GM10248 (cell line): ENCODE measurements around the gene CST6.
A peak's percentile ranks its signal among the peaks of the same experiment; 100 is the strongest.

Experiments used
- CTCF ChIA-PET: fragments of 300-600 bp; sonication (Branson Sonifier 250); formaldehyde crosslinking; extraction: SDS; loops from one replicate; lab custom pipeline; 2021; ENCODE audit warnings: antibody characterized with exemption; lab: Yijun Ruan, JAX
- POLR2A ChIA-PET: fragments of 350-650 bp; sonication (Branson Sonifier 250); formaldehyde crosslinking; extraction: SDS; loops from one replicate; lab custom pipeline; 2020; ENCODE audit warnings: antibody characterized with exemption; lab: Yijun Ruan, JAX
- DNase-seq: peaks from one replicate; pipeline ENCODE4 v3.0.0; 2012; ENCODE audit errors: extremely low spot score
- TF ChIP-seq, protein P1 (sequence below): IDR thresholded peaks from 2 replicates; pipeline ENCODE4 v1.5.1; 2012; ENCODE audit warnings: mild to moderate bottlenecking, low read depth; ENCODE audit errors: extremely low read depth, missing control alignments, control extremely low read depth

The CST6 gene

DNA sequence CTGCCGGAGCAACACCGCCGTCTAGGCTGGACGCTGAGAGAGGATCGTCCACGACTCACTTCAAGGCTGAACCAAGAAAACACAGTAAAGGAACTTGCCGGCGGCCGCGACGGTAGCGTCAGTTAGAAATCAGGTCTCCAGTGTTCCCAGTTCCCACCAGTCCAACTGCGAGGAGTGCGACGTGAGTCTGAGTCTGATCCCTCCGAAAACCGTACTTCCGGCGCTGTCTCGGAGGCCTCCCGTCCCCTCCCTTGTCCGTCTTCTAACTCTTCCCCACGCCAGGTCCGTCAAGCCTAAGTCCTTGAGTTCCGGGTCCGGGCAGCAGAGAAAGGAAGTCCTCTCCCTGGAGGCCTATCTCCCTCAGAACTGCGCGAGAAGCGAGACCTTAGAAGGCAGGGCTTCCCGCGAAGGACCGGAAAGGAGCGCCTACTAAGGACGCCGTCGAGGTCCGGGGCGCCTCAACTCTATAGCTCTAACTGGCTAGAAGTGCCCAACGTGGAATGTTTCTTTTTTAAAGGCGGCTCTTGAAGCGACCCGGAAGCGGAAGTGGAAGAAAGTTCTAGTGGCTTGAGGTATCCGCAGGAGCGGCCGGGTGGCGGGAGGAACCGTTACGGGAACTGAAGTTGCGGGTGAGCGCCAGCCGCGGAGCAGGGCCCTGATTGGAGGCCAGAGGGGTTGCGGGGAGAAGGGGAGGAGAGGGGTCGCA lies 9.7 kb upstream of the CST6 start, which contains the start of the genes BANF1 and EIF1AD:
TSS of gene BANF1 (plus strand) at position 562 of the 706 bp plus-strand sequence. CDS start 748 bp downstream, outside the sequence.
TSS of gene EIF1AD (minus strand) at position 216 of the 706 bp plus-strand sequence. CDS start 1,768 bp downstream, outside the sequence.
- CTCF ChIA-PET: interaction anchor here (0.7 to 1.8 kb wide), 9 partner anchors 11 to 290 kb away, joined by 3 to 11 read pairs (median 5); partner anchors contain the start of genes FIBP, KAT5 and MUS81
- peak; percentile 92 for DNase-seq
- POLR2A ChIA-PET: interaction anchor here (0.8 to 1.0 kb wide), 2 partner anchors 10 to 142 kb away, joined by 5 to 10 read pairs; partner anchors contain the start of gene CST6
- TF ChIP-seq, protein P1, sequence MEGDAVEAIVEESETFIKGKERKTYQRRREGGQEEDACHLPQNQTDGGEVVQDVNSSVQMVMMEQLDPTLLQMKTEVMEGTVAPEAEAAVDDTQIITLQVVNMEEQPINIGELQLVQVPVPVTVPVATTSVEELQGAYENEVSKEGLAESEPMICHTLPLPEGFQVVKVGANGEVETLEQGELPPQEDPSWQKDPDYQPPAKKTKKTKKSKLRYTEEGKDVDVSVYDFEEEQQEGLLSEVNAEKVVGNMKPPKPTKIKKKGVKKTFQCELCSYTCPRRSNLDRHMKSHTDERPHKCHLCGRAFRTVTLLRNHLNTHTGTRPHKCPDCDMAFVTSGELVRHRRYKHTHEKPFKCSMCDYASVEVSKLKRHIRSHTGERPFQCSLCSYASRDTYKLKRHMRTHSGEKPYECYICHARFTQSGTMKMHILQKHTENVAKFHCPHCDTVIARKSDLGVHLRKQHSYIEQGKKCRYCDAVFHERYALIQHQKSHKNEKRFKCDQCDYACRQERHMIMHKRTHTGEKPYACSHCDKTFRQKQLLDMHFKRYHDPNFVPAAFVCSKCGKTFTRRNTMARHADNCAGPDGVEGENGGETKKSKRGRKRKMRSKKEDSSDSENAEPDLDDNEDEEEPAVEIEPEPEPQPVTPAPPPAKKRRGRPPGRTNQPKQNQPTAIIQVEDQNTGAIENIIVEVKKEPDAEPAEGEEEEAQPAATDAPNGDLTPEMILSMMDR: no peak

DNA sequence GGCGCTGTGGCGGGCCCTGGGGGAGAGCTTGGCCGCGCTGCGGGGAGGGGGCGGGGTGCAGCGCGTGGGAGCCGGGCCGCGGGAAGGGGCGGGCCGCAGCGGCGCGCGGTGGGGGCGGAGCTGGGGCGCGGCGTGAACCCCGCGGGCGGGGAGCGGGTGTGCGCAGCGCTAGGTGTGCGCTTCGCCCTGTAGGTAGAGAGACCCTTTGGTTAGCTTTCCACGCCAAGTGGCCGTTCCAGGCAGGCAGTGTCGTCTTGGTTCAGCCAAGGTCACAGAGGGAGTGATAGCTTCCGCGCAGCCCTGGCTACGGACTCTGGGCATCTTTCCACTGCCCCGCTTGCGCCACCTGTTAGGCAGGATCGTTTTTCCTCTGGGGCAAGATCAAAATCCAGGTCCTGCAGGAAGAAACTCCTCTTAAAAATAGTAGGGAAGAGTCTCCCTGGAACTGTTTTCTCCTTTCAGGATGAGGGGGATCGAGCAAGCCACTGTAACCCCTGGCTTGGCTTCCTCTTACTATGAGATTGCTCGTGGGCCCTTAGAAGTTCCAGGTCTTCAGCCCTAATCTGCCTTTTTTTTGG lies 9.1 kb upstream of the CST6 start:
- TF ChIP-seq, protein P1: no peak
- CTCF ChIA-PET: interaction anchor here (0.7 to 1.8 kb wide), 9 partner anchors 10 to 291 kb away, joined by 3 to 11 read pairs (median 5); partner anchors contain the start of genes FIBP, KAT5 and MUS81
- POLR2A ChIA-PET: interaction anchor here (0.8 to 1.0 kb wide), 2 partner anchors 9 to 143 kb away, joined by 5 to 10 read pairs; partner anchors contain the start of gene CST6
- peak; percentile 84 for DNase-seq

DNA sequence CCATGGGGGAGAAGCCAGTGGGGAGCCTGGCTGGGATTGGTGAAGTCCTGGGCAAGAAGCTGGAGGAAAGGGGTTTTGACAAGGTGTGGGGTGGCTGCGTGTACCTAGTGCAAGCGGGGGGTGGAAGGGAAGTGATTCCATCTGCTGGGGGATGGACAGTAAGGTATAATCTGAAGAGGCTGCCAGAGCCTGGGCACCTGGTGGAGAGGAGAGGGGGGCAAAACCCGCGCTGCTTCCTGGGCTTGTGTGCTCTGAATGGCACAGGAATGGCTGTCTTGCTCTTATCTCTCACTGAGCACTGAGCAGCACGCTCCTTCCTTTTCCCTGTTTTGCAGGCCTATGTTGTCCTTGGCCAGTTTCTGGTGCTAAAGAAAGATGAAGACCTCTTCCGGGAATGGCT lies 8.5 kb upstream of the CST6 start:
- CTCF ChIA-PET: interaction anchor here (1.2 to 1.8 kb wide), 4 partner anchors 14 to 292 kb away, joined by 4 to 11 read pairs (median 6); partner anchors contain the start of gene KAT5
- DNase-seq: no peak
- POLR2A ChIA-PET: no interaction called here
- TF ChIP-seq, protein P1: no peak

DNA sequence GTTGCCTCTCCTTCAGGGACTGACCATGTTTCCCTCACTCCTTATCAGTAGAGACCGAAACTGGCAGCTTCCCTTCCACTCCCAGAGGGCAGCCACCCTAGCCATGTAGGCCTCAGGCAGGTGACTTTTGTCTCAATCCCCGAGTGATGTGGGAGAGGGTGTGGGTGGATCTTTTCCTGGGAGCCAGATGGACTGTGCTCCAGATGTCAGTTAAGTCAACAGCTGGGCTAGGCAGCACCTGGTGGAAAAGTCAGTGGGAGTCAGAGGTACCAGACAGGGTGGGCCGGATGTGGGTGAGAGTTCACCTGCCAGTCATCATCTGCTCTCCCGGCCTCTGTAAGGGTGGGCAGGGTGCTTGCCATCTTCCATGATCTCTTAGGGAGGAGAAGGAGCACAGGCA lies 7.6 kb upstream of the CST6 start:
- ChIA-PET POLR2A (no interaction called here), CTCF (interaction anchor here (1.3 to 1.9 kb wide), 3 partner anchors 19 to 120 kb away, joined by 5 to 11 read pairs (median 7); no protein-coding TSS in a partner anchor)
- DNase-seq: no peak
- TF ChIP-seq, protein P1: no peak

DNA sequence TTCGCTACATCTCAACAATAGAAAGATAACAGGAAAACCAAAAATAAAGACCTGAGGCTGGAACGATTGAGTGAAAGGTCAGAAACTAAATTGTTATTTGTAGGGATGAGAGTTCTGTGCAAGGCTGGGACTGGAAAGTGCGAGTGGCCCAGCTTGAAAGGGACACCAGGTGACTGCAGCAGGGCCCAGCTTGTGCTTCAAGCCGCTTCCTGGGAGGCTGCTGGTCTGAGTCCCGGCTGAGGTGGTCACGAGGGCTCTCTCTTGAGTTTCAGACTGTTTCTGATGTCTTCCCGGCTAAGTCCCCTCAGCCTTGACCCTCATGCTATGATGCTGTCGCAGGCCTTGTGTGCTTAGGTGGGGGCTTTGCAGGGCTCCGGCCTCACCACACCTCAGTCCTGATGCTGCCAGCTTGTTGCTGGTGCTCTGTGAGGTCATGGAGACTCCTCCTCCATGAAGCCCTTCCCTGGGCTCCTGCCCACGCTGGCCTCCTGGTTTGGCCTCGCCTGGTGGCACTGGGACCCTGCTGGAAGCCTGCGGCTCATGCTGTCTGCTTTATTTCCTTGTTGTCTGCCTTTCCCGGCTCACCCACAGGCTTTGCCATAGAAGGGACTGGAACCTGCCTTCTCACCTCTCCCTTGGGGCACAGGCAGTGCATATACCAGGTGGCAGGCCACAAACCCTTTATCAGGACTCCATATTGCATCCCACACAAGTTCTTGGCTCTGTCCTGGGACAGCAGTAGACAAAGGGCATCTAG lies 5.5 kb upstream of the CST6 start:
- TF ChIP-seq, protein P1: no peak
- no peak for DNase-seq
- CTCF ChIA-PET: interaction anchor here (1.9 to 8.3 kb wide), 2 partner anchors 16 to 39 kb away, joined by 7 to 67 read pairs; no protein-coding TSS in a partner anchor
- POLR2A ChIA-PET: no interaction called here
